Suprapubic skin (tissue), 4 donors: ENCODE measurements around the gene IRS2. TPM values are rescaled to one million over a fixed set of nuclear protein-coding genes. Genes with fewer than 3 reads are reported as not detected.

ENCODE experiments used
- DNase-seq, 2 donors: peaks; one replicate each; pipeline ENCODE4 v3.0.0-alpha.2; 2019; ENCODE audit warnings: low spot score in 2 of 2
- H3K27ac ChIP-seq: fragments of 200-600 bp; sonication (generic); one replicate; pipeline ENCODE4 v1.5.1; 2019
- H3K27me3 ChIP-seq: fragments of 200-600 bp; sonication (generic); one replicate; pipeline ENCODE4 v1.5.1; 2019
- H3K36me3 ChIP-seq: fragments of 200-600 bp; sonication (generic); one replicate; pipeline ENCODE4 v1.5.1; 2019
- H3K4me1 ChIP-seq: fragments of 200-600 bp; sonication (generic); one replicate; pipeline ENCODE4 v1.5.1; 2019
- H3K4me3 ChIP-seq: fragments of 200-600 bp; sonication (generic); one replicate; pipeline ENCODE4 v1.5.1; 2019; ENCODE audit warnings: mild to moderate bottlenecking
- H3K9me3 ChIP-seq: fragments of 200-600 bp; sonication (generic); one replicate; pipeline ENCODE4 v1.5.1; 2019
- EP300 ChIP-seq: sonication (generic); formaldehyde crosslinking; IDR thresholded peaks from one replicate; pipeline ENCODE4 v1.6.1; 2017; ENCODE audit warnings: antibody characterized with exemption
- POLR2A ChIP-seq, 2 donors: fragments of 450-650 bp; IDR thresholded peaks; one replicate each; pipeline ENCODE4 v1.6.1; 2017; ENCODE audit warnings: antibody characterized with exemption in 2 of 2, mild to moderate bottlenecking in 2 of 2, moderate library complexity in 2 of 2
- POLR2AphosphoS5 ChIP-seq, 3 donors: sonication (generic); formaldehyde crosslinking; IDR thresholded peaks; one replicate each; pipeline ENCODE4 v1.6.1; 2017; ENCODE audit warnings: antibody characterized with exemption in 3 of 3
- WGBS: methylation state at CpG from one replicate; pipeline ENCODE4 v1.1.5; 2018; 5-methylcytosine and 5-hydroxymethylcytosine counted together
- total RNA-seq, 4 donors: library from RNA; depleted of rRNA; stranded (reverse); fragments of >200 nt; gene quantifications; one replicate each; pipeline ENCODE4 v1.1.0, GENCODE V29; 2016
- TF ChIP-seq, protein P1 (sequence below), 2 donors: fragments of 200-600 bp in 1 of 2; fragments of 450-650 bp in 1 of 2; sonication (generic) in 1 of 2; IDR thresholded peaks; one replicate each; pipeline ENCODE4 v1.5.1; 2016 to 2019; ENCODE audit warnings: antibody characterized with exemption in 2 of 2, mild to moderate bottlenecking in 1 of 2, moderate library complexity in 1 of 2

IRS2 gene
- total RNA-seq, 4 donors from 2014 or later, result 41.1 to 62.5 (median 51.8) TPM

- H3K27me3 ChIP-seq, result no peaks in the 10 kb centered on the region
- no peak for DNase-seq
- H3K36me3 ChIP-seq, result no peaks in the 10 kb centered on the region
- H3K9me3 ChIP-seq, result no peaks in the 10 kb centered on the region
- H3K4me3 ChIP-seq, result no peak overlapping the region
- H3K4me1 ChIP-seq, result no peaks in the 10 kb centered on the region
- no peak for TF ChIP-seq EP300
- TF ChIP-seq, protein P1, sequence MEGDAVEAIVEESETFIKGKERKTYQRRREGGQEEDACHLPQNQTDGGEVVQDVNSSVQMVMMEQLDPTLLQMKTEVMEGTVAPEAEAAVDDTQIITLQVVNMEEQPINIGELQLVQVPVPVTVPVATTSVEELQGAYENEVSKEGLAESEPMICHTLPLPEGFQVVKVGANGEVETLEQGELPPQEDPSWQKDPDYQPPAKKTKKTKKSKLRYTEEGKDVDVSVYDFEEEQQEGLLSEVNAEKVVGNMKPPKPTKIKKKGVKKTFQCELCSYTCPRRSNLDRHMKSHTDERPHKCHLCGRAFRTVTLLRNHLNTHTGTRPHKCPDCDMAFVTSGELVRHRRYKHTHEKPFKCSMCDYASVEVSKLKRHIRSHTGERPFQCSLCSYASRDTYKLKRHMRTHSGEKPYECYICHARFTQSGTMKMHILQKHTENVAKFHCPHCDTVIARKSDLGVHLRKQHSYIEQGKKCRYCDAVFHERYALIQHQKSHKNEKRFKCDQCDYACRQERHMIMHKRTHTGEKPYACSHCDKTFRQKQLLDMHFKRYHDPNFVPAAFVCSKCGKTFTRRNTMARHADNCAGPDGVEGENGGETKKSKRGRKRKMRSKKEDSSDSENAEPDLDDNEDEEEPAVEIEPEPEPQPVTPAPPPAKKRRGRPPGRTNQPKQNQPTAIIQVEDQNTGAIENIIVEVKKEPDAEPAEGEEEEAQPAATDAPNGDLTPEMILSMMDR (IDR thresholded peaks at IDR 0.05), result no peak
- no peak for TF ChIP-seq POLR2A (IDR thresholded peaks at IDR 0.05)
- no peak for TF ChIP-seq POLR2AphosphoS5 (IDR thresholded peaks at IDR 0.05)
- WGBS, result 89% methylated on average over 3 of the region's 3 CpGs
- H3K27ac ChIP-seq, result no peak overlapping the region
These were observed 63.3 kb downstream of the IRS2 start for GRCh38 chr13:109723046-109723445.

DNA sequence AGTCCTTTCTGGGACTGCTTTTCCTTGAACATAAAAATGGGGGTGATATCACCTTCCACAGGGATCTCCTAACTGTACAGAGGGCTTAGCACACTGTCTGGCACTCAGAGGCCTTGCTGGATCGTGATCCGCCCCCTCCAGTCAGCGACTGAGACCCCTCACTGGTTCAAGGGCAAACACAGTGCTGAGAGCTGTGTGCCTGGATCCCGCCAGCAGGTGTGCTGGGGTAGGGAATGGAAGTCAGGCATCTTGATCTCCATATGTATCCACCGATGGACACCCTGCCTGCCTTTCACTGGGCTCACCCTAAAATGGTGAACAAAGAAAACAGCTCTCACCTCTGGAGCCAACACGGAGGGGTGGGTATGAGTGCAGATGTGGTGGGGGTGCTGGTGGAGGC is 64.3 kb downstream of the IRS2 start:
- H3K4me1 ChIP-seq, result no peaks in the 10 kb centered on the region
- no peaks in the 10 kb centered on the region for H3K9me3 ChIP-seq
- DNase-seq, result no peak
- no peaks in the 10 kb centered on the region for H3K36me3 ChIP-seq
- TF ChIP-seq POLR2AphosphoS5 (IDR thresholded peaks at IDR 0.05) (no peak), POLR2A (IDR thresholded peaks at IDR 0.05) (no peak)
- TF ChIP-seq, protein P1 (IDR thresholded peaks at IDR 0.05), result no peak
- H3K27me3 ChIP-seq, result no peaks in the 10 kb centered on the region
- 81% methylated on average over 6 of the region's 6 CpGs for WGBS
- H3K27ac ChIP-seq, result no peak overlapping the region
- no peak overlapping the region for H3K4me3 ChIP-seq

DNA sequence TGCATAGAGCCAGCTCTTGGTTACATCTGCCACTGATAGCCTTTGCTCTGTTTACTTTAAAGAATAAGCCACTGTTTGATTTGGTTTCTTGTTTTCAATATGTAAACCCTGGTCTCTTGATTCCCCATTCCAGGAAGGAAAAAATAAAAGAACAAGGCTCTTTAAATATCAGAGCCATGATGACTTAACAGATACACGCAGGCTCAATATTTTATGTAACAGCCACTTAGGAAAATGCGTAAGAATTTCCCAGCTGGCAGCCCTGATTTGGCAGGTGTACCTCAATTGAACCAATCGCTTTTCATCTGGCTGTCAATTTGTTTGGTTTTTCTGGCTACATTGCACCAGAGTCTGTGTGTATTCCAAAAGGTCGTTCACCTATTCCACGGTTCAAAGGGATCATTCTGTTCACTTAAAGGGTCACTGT is 65.6 kb downstream of the IRS2 start:
- no peaks in the 10 kb centered on the region for H3K4me1 ChIP-seq
- no peaks in the 10 kb centered on the region for H3K36me3 ChIP-seq
- no peaks in the 10 kb centered on the region for H3K27me3 ChIP-seq
- H3K9me3 ChIP-seq, result no peaks in the 10 kb centered on the region
- TF ChIP-seq EP300, result no peak
- TF ChIP-seq, protein P1 (IDR thresholded peaks at IDR 0.05), result no peak
- TF ChIP-seq POLR2AphosphoS5 (IDR thresholded peaks at IDR 0.05), result no peak
- TF ChIP-seq POLR2A (IDR thresholded peaks at IDR 0.05), result no peak
- no peak overlapping the region for H3K27ac ChIP-seq
- DNase-seq, result no peak
- H3K4me3 ChIP-seq, result no peak overlapping the region
- WGBS, result 78% methylated on average over 5 of the region's 5 CpGs

- H3K4me3 ChIP-seq, result no peak overlapping the region
- no peaks in the 10 kb centered on the region for H3K9me3 ChIP-seq
- H3K27ac ChIP-seq, result no peak overlapping the region
- TF ChIP-seq POLR2AphosphoS5 (IDR thresholded peaks at IDR 0.05) (no peak), EP300 (no peak), POLR2A (IDR thresholded peaks at IDR 0.05) (no peak)
- TF ChIP-seq, protein P1 (IDR thresholded peaks at IDR 0.05), result no peak
- no peak for DNase-seq
- H3K27me3 ChIP-seq, result no peaks in the 10 kb centered on the region
- H3K4me1 ChIP-seq, result no peaks in the 10 kb centered on the region
- 64% methylated on average over 7 of the region's 7 CpGs for WGBS
- no peaks in the 10 kb centered on the region for H3K36me3 ChIP-seq
These were observed 66.3 kb downstream of the IRS2 start for GRCh38 chr13:109719962-109720646.

DNA sequence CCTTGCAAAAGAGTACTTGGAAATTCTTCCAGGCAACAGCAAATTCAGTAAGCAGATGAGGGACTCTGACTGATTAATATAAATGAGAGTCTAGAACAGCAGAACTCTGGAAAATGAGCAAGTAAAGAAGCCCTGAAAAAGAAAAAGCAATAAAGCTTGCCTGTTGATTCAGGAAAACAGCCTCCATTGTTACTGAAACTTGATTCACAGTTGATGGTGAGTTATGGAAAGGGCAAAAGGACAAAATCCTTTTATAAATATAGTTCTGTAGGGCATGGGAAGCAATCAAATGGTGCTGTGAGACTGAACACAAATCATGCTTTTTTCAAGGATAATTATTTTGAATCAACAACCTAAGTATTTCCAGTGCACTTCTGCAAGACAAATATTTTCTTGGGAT is 67.7 kb downstream of the IRS2 start:
- H3K9me3 ChIP-seq, result no peaks in the 10 kb centered on the region
- TF ChIP-seq POLR2A (IDR thresholded peaks at IDR 0.05) (no peak), POLR2AphosphoS5 (IDR thresholded peaks at IDR 0.05) (no peak), EP300 (no peak)
- TF ChIP-seq, protein P1 (IDR thresholded peaks at IDR 0.05), result no peak
- no peak overlapping the region for H3K27ac ChIP-seq
- no peaks in the 10 kb centered on the region for H3K4me1 ChIP-seq
- DNase-seq, result no peak
- no peak overlapping the region for H3K4me3 ChIP-seq
- no peaks in the 10 kb centered on the region for H3K27me3 ChIP-seq
- no peaks in the 10 kb centered on the region for H3K36me3 ChIP-seq
